IPS-18a (cell line): Measurements from ENCODE around the gene CCNA2.

Experiments
- H3K27ac ChIP-seq: one replicate; pipeline ENCODE4 v1.5.1; 2013; ENCODE audit warnings: low read length
- H3K27me3 ChIP-seq: one replicate; pipeline ENCODE4 v1.6.1; 2013; ENCODE audit warnings: mild to moderate bottlenecking, low read length; ENCODE audit not compliant: control insufficient read depth, insufficient read depth
- H3K36me3 ChIP-seq: one replicate; pipeline ENCODE4 v1.6.1; 2013; ENCODE audit warnings: low read depth, low read length; ENCODE audit not compliant: control insufficient read depth
- H3K4me1 ChIP-seq: one replicate; pipeline ENCODE4 v1.6.1; 2013; ENCODE audit warnings: low read depth, low read length; ENCODE audit not compliant: control insufficient read depth
- H3K4me3 ChIP-seq: one replicate; pipeline ENCODE4 v1.5.1; 2013; ENCODE audit warnings: low read length
- H3K9ac ChIP-seq: one replicate; pipeline ENCODE4 v1.6.1; 2013; ENCODE audit warnings: mild to moderate bottlenecking, low read length, moderate library complexity
- H3K9me3 ChIP-seq: one replicate; pipeline ENCODE4 v1.6.1; 2013; ENCODE audit warnings: low read depth, low read length; ENCODE audit not compliant: control insufficient read depth

The CCNA2 gene

DNA sequence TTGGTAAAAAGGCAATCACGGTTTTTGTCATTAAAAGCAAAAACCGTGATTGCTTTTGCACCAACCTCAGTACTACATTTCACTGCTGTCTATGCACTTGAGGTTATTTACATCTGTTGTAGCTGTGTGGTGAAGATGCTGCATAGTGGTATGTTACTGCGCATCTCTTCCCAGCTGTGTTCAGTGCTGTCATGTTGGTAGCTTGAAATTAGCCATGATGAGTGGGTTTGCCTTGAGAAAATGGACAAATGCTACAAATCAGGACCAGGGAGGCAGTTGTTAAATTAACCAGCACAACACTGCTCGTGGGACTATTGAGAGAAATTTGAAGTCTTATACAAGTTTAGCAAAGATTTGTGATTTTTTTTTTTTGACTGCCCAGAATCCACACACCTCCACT is 56.5 kb downstream of the CCNA2 start:
- peaks cover 11% of the 10 kb centered on the region for H3K4me1 ChIP-seq
- no peak overlapping the region for H3K4me3 ChIP-seq
- no peaks in the 10 kb centered on the region for H3K9me3 ChIP-seq
- H3K27me3 ChIP-seq = peaks cover 61% of the 10 kb centered on the region
- H3K36me3 ChIP-seq = no peaks in the 10 kb centered on the region
- no peak overlapping the region for H3K27ac ChIP-seq
- no peak overlapping the region for H3K9ac ChIP-seq
